SU-DHL-6 (cell line): ENCODE measurements around the gene SLC43A3.

Experiments used
- H2AFZ ChIP-seq: fragments of 200-600 bp; sonication (generic); 2 replicates; pipeline ENCODE4 v1.6.1; 2014; ENCODE audit warnings: low read depth, mild to moderate bottlenecking, moderate library complexity, mixed read lengths, antibody characterized with exemption, low read length; ENCODE audit not compliant: severe bottlenecking
- H3F3A ChIP-seq: fragments of 200-600 bp; shearing (Covaris generic); 2 replicates; pipeline ENCODE4 v1.6.0; 2016; ENCODE audit warnings: antibody characterized with exemption, mild to moderate bottlenecking; ENCODE audit not compliant: insufficient read depth
- H3K27ac ChIP-seq: fragments of 200-600 bp; sonication (generic); 2 replicates; pipeline ENCODE4 v1.5.1; 2016; ENCODE audit warnings: low read depth, mild to moderate bottlenecking, low read length, moderate library complexity, mixed read lengths
- H3K27me3 ChIP-seq: fragments of 200-600 bp; sonication (generic), shearing (Covaris generic); 2 replicates; pipeline ENCODE4 v1.6.0; 2014; ENCODE audit warnings: mild to moderate bottlenecking, low read length
- H3K36me3 ChIP-seq: fragments of 200-600 bp; sonication (generic); 2 replicates; pipeline ENCODE4 v1.6.1; 2014; ENCODE audit warnings: mild to moderate bottlenecking, low read length, mixed read lengths
- H3K4me2 ChIP-seq: fragments of 300-600, 200-600 bp; shearing (Covaris generic), sonication (generic); 2 replicates; pipeline ENCODE4 v1.6.0; 2014; ENCODE audit warnings: low read length, low read depth, mild to moderate bottlenecking; ENCODE audit not compliant: poor library complexity, severe bottlenecking
- H3K4me3 ChIP-seq: fragments of 200-600 bp; sonication (generic); 2 replicates; pipeline ENCODE4 v1.5.1; 2014; ENCODE audit warnings: antibody characterized with exemption, low read length, mild to moderate bottlenecking, mixed read lengths; ENCODE audit not compliant: insufficient read depth, poor library complexity, severe bottlenecking
- H3K79me2 ChIP-seq: fragments of 200-600 bp; sonication (generic); 2 replicates; pipeline ENCODE4 v1.6.1; 2014; ENCODE audit warnings: mild to moderate bottlenecking, low read length, moderate library complexity; ENCODE audit not compliant: insufficient read depth
- H3K9ac ChIP-seq: fragments of 200-600 bp; sonication (generic); 2 replicates; pipeline ENCODE4 v1.7.0; 2014; ENCODE audit warnings: mild to moderate bottlenecking, low read length
- H3K9me2 ChIP-seq: fragments of 200-600 bp; sonication (generic); replicated peaks from 2 replicates; pipeline ENCODE4 v1.6.1; 2014; ENCODE audit warnings: low read length; ENCODE audit not compliant: insufficient read depth
- H3K9me3 ChIP-seq: fragments of 200-600 bp; sonication (generic); 2 replicates; pipeline ENCODE4 v1.6.1; 2014; ENCODE audit warnings: low read length, mixed read lengths; ENCODE audit not compliant: insufficient read depth
- H4K20me1 ChIP-seq: fragments of 200-600 bp; sonication (generic); 2 replicates; pipeline ENCODE4 v1.6.1; 2014; ENCODE audit warnings: low read depth, mild to moderate bottlenecking, antibody characterized with exemption, low read length, moderate library complexity, mixed read lengths
- EZH2phosphoT487 ChIP-seq: fragments of 200-600 bp; sonication (generic), shearing (Covaris generic); conservative IDR thresholded peaks from 2 replicates; pipeline ENCODE4 v1.6.1; 2018; ENCODE audit warnings: mild to moderate bottlenecking, antibody characterized with exemption, low read length, moderate library complexity, mixed read lengths
- TF ChIP-seq, protein P1 (sequence below): fragments of 200-600 bp; sonication (generic); IDR thresholded peaks from one replicate; pipeline ENCODE4 v1.5.1; 2017; ENCODE audit warnings: antibody characterized with exemption, mild to moderate bottlenecking, low read length, moderate library complexity; ENCODE audit not compliant: insufficient read depth, poor library complexity, severe bottlenecking

Gene SLC43A3

GRCh38 chr11:57391539-57391938 is 35.4 kb downstream of the SLC43A3 start:
- no peaks in the 10 kb centered on the region for H3F3A ChIP-seq
- no peak overlapping the region for H3K27ac ChIP-seq
- H3K79me2 ChIP-seq: no peaks in the 10 kb centered on the region
- H3K36me3 ChIP-seq: no peaks in the 10 kb centered on the region
- no peaks in the 10 kb centered on the region for H3K27me3 ChIP-seq
- no peaks in the 10 kb centered on the region for H4K20me1 ChIP-seq
- no peak overlapping the region for H3K4me3 ChIP-seq
- H3K9ac ChIP-seq: no peak overlapping the region
- H3K4me2 ChIP-seq: no peak overlapping the region
- no peak for TF ChIP-seq EZH2phosphoT487
- TF ChIP-seq, protein P1, sequence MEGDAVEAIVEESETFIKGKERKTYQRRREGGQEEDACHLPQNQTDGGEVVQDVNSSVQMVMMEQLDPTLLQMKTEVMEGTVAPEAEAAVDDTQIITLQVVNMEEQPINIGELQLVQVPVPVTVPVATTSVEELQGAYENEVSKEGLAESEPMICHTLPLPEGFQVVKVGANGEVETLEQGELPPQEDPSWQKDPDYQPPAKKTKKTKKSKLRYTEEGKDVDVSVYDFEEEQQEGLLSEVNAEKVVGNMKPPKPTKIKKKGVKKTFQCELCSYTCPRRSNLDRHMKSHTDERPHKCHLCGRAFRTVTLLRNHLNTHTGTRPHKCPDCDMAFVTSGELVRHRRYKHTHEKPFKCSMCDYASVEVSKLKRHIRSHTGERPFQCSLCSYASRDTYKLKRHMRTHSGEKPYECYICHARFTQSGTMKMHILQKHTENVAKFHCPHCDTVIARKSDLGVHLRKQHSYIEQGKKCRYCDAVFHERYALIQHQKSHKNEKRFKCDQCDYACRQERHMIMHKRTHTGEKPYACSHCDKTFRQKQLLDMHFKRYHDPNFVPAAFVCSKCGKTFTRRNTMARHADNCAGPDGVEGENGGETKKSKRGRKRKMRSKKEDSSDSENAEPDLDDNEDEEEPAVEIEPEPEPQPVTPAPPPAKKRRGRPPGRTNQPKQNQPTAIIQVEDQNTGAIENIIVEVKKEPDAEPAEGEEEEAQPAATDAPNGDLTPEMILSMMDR: no peak
- no peak overlapping the region for H2AFZ ChIP-seq
- H3K9me3 ChIP-seq: no peaks in the 10 kb centered on the region
- no peaks in the 10 kb centered on the region for H3K9me2 ChIP-seq

GRCh38 chr11:57391111-57391510 is 35.8 kb downstream of the SLC43A3 start:
- Histone ChIP-seq H3K36me3 (no peaks in the 10 kb centered on the region), H3K79me2 (no peaks in the 10 kb centered on the region), H3K9ac (no peak overlapping the region), H3K9me2 (no peaks in the 10 kb centered on the region), H3F3A (no peaks in the 10 kb centered on the region), H3K4me3 (no peak overlapping the region), H3K9me3 (no peaks in the 10 kb centered on the region), H3K27me3 (no peaks in the 10 kb centered on the region), H3K27ac (no peak overlapping the region), H2AFZ (no peak overlapping the region), H4K20me1 (no peaks in the 10 kb centered on the region), H3K4me2 (no peak overlapping the region)
- TF ChIP-seq EZH2phosphoT487: no peak
- TF ChIP-seq, protein P1: no peak

DNA sequence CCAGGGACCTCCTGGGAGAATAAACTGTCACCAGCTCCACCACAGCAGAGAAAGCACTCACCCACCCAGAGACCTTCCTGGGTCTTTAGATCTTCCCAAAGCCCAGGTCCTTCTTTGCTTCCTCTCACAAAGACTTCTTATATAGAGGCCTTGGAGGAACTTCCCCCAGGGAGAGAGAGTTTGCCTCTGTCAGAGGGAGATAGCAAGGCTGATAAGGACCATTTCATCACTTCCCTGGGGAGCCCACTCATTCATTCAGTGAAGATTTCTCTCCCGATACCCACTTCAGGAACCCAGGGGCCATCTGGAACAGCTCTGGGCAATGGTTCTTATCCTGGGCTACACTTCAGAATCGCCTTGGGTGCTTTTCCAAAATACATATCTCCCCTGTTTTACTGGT is 36.4 kb downstream of the SLC43A3 start, which contains the start of gene PRG2:
Gene PRG2, minus strand, starts transcription at position 116 of the 400 bp plus-strand sequence. CDS start 706 bp downstream, outside the sequence.
- no peak within 1 kb of the TSS for H3K27ac ChIP-seq
- H3K4me2 ChIP-seq: no peak within 1 kb of the TSS
- H3K9me3 ChIP-seq: no peaks in the 10 kb centered on the region
- H3K27me3 ChIP-seq: no peaks in the 10 kb centered on the region
- H2AFZ ChIP-seq: no peak within 1 kb of the TSS
- H3K9me2 ChIP-seq: no peaks in the 10 kb centered on the region
- H3K4me3 ChIP-seq: no peak within 1 kb of the TSS
- no peaks in the 10 kb centered on the region for H3F3A ChIP-seq
- no peak within 1 kb of the TSS for H3K9ac ChIP-seq
- H3K36me3 ChIP-seq: no peaks in the 10 kb centered on the region
- TF ChIP-seq, protein P1: no peak
- no peak for TF ChIP-seq EZH2phosphoT487
- no peaks in the 10 kb centered on the region for H4K20me1 ChIP-seq
- no peaks in the 10 kb centered on the region for H3K79me2 ChIP-seq
